ENCODE results near the gene PPARG.

The PPARG gene

DNA sequence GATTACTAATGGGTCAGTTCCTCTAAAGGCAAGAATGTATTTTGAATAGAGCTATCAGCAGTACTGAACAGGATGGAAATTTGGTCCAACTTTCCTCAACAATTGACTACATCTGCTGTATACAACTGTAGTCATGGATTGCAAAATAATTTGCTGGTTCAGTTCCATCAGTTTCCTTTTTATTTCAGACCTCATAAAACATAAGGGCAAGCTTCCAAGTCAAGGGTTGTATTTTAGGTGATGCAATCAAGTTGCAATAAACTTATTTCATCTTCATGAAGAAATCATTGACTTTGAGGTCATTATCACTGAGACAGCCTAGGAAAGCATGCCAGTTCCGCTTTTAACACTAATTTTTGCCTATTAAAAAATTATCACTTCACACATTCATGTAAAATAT lies 105.0 kb downstream of the PPARG start:
- no peaks in the 10 kb centered on the region for H3K4me1 Mint-ChIP-seq
- no peak overlapping the region for H3K27ac Mint-ChIP-seq
- no peaks in the 10 kb centered on the region for H3K36me3 Mint-ChIP-seq (ENCODE audit: low read depth)
- no peak for DNase-seq
- TF ChIP-seq, protein P1, sequence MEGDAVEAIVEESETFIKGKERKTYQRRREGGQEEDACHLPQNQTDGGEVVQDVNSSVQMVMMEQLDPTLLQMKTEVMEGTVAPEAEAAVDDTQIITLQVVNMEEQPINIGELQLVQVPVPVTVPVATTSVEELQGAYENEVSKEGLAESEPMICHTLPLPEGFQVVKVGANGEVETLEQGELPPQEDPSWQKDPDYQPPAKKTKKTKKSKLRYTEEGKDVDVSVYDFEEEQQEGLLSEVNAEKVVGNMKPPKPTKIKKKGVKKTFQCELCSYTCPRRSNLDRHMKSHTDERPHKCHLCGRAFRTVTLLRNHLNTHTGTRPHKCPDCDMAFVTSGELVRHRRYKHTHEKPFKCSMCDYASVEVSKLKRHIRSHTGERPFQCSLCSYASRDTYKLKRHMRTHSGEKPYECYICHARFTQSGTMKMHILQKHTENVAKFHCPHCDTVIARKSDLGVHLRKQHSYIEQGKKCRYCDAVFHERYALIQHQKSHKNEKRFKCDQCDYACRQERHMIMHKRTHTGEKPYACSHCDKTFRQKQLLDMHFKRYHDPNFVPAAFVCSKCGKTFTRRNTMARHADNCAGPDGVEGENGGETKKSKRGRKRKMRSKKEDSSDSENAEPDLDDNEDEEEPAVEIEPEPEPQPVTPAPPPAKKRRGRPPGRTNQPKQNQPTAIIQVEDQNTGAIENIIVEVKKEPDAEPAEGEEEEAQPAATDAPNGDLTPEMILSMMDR (IDR thresholded peaks at IDR 0.05), result no peak
- H3K27me3 Mint-ChIP-seq (ENCODE audit: low read depth, poor library complexity), result peaks cover 17% of the 10 kb centered on the region
- H3K4me3 Mint-ChIP-seq, result no peak overlapping the region
- H3K9me3 Mint-ChIP-seq, result no peaks in the 10 kb centered on the region

GRCh38 chr3:12394569-12395271 lies 105.8 kb downstream of the PPARG start:
- no peaks in the 10 kb centered on the region for H3K4me1 Mint-ChIP-seq
- no peaks in the 10 kb centered on the region for H3K9me3 Mint-ChIP-seq
- no peak overlapping the region for H3K4me3 Mint-ChIP-seq
- DNase-seq, result no peak
- TF ChIP-seq, protein P1 (IDR thresholded peaks at IDR 0.05), result no peak
- H3K27me3 Mint-ChIP-seq (ENCODE audit: low read depth, poor library complexity), result peaks cover 20% of the 10 kb centered on the region
- no peaks in the 10 kb centered on the region for H3K36me3 Mint-ChIP-seq (ENCODE audit: low read depth)
- H3K27ac Mint-ChIP-seq, result no peak overlapping the region

- H3K4me3 Mint-ChIP-seq, result no peak overlapping the region
- H3K27ac Mint-ChIP-seq, result no peak overlapping the region
- DNase-seq, result no peak
- peaks cover 18% of the 10 kb centered on the region for H3K27me3 Mint-ChIP-seq (ENCODE audit: low read depth, poor library complexity)
- no peaks in the 10 kb centered on the region for H3K36me3 Mint-ChIP-seq (ENCODE audit: low read depth)
- TF ChIP-seq, protein P1 (IDR thresholded peaks at IDR 0.05), result no peak
- no peaks in the 10 kb centered on the region for H3K4me1 Mint-ChIP-seq
- no peaks in the 10 kb centered on the region for H3K9me3 Mint-ChIP-seq
Measured at GRCh38 chr3:12395349-12396012, 106.6 kb downstream of the PPARG start.

GRCh38 chr3:12396471-12396870 lies 107.6 kb downstream of the PPARG start:
- Mint-ChIP-seq H3K9me3 (no peaks in the 10 kb centered on the region), H3K4me3 (no peak overlapping the region), H3K27ac (no peak overlapping the region), H3K4me1 (no peaks in the 10 kb centered on the region), H3K27me3 (ENCODE audit: low read depth, poor library complexity) (peaks cover 21% of the 10 kb centered on the region), H3K36me3 (ENCODE audit: low read depth) (no peaks in the 10 kb centered on the region)
- no peak for DNase-seq
- TF ChIP-seq, protein P1 (IDR thresholded peaks at IDR 0.05), result no peak

DNA sequence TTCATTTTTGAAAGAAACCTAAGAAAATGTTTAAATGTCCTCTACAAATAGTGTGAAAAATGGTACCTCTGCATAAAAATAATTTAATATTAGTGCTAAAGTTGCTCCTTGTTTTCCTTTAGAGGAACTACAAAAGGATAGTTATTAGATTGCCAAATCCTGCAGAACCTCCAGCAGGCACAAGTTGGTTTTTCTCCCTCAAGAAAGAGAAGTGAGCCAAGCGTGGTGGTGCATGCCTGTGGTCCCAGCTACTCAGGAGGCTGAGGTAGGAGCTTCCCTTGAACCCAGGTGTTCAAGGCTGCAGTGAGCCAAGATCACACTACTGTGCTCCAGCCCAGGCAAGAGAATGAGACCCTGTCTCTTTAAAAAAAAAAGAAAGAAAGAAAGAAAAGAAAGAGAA lies 110.4 kb downstream of the PPARG start:
- no peak for DNase-seq
- H3K4me3 Mint-ChIP-seq, result no peak overlapping the region
- TF ChIP-seq, protein P1 (IDR thresholded peaks at IDR 0.05), result no peak
- no peaks in the 10 kb centered on the region for H3K36me3 Mint-ChIP-seq (ENCODE audit: low read depth)
- H3K27ac Mint-ChIP-seq, result no peak overlapping the region
- peaks cover 28% of the 10 kb centered on the region for H3K27me3 Mint-ChIP-seq (ENCODE audit: low read depth, poor library complexity)
- no peaks in the 10 kb centered on the region for H3K4me1 Mint-ChIP-seq
- H3K9me3 Mint-ChIP-seq, result no peaks in the 10 kb centered on the region
